Choroid plexus epithelial cell (primary cell): Measurements from ENCODE around the gene NPIPB9.
"Not testable (repeated sequence)": the region's sequence is repeated elsewhere in the genome, so short reads cannot be mapped to it uniquely, and the experiment has no call there.

ENCODE experiments used
- DNase-seq: peaks from one replicate; pipeline ENCODE4 v3.0.0-alpha.2; 2010; ENCODE audit warnings: low read depth
- H3K4me3 ChIP-seq: 2 replicates; pipeline ENCODE4 v1.5.1; 2011; ENCODE audit warnings: low read depth, mild to moderate bottlenecking, control low read depth, low read length, moderate library complexity

Gene NPIPB9

DNA sequence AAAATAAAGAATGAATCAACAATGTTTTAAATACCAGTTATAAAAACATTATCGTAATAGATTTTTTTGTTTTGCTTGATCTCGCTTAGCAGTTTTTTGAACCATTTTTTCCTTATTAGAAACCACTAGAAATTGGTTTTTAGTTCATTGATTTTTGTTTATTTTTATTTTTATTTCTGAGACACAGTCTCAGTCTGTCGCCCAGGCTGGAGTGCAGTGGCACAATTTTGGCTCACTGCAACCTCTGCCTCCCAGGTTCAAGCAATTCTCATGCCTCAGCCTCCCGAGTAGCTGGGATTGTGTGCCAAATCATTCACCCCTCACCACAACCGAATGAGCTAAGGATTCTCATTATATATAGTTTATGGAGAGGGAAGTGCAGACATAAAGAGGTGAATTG, at the start of gene NPIPB9:
Gene NPIPB9 (plus strand): TSS at position 301 of the 400 bp plus-strand sequence.
- not testable (repeated sequence) for H3K4me3 ChIP-seq, DNase-seq

- not testable (repeated sequence) for DNase-seq
Observed at GRCh38 chr16:28704246-28704645, 47.3 kb upstream of the NPIPB9 start.

DNA sequence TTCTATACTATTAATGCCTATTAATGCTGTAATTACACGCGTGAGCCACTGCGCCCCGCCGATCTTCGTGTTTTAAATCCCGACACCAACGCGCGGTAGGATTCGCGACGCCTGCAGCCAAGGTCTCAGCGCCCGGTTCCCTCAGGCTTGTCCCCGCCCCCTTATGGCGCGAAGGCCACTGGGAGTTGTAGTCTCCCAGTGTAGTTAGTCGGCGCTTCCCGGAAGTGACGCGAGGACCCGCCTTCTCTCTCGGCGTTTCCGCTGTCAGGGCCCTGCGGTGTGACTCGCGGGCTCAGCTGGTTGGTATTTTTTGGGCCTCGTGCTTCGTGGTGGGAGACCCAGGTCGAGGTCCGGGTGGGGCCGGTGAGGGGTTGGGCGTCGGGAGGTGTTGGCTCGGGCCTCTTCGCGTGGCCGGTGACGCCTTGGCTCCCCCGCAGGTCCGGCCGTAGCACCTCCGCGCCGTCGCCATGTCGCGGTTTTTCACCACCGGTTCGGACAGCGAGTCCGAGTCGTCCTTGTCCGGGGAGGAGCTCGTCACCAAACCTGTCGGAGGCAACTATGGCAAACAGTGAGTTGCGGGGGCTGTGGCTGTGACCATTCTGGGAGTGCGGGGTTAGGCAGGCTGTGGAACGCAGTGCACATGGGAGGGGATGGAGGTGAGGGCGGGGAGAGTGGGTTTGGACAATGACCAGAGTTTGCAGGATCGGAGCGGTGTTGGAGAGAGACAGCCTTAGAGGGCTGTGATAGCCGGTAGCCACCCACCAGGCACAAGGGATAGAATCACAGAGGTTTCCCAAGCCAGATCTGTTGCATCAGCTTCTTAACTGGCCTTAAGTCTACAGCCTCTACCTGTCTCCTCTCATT, 40.1 kb upstream of the NPIPB9 start, which contains the start of gene EIF3C:
Gene EIF3C (plus strand): TSS at position 245 of the 864 bp plus-strand sequence. CDS start 223 bp downstream, at position 468.
- DNase-seq, result not testable (repeated sequence)
- peak within 1 kb of the TSS; percentile 38 for H3K4me3 ChIP-seq

More at GRCh38 chr16:28704246-28704645, 47.3 kb upstream of the NPIPB9 start:
- H3K4me3 ChIP-seq, result not testable (repeated sequence)

DNA sequence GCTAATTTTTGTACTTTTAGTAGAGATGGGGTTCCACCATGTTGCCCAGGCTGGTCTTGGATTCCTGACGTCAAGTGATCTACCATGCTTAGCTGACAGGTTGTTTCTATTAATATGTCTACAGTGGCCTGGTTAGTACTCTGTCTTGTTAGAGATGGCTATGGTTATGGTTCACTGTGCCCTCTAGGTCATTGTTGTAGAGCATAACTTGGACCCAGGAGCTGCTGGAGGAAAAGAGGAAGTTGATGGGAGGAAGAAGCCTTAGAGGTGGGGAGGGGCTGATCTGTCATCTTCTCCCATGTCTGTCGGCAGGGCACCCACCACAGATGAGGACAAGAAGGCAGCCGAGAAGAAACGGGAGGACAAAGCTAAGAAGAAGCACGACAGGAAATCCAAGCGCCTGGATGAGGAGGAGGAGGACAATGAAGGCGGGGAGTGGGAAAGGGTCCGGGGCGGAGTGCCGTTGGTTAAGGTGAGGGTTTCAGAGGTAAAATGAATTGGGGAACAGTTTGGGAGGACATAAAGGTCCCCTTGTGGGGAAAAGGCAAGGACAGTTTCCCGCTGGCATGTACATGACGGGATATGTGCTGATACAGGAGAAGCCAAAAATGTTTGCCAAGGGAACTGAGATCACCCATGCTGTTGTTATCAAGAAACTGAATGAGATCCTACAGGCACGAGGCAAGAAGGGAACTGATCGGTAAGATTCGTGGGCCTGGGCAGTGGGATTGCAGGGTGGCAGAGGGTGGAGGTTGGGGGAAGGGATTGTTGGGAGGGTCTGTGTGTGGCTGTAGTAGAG, 28.5 kb upstream of the NPIPB9 start:
- not testable (repeated sequence) for DNase-seq, H3K4me3 ChIP-seq

- H3K4me3 ChIP-seq, DNase-seq: not testable (repeated sequence)
Observed at GRCh38 chr16:28731253-28731652, 20.3 kb upstream of the NPIPB9 start.

DNA sequence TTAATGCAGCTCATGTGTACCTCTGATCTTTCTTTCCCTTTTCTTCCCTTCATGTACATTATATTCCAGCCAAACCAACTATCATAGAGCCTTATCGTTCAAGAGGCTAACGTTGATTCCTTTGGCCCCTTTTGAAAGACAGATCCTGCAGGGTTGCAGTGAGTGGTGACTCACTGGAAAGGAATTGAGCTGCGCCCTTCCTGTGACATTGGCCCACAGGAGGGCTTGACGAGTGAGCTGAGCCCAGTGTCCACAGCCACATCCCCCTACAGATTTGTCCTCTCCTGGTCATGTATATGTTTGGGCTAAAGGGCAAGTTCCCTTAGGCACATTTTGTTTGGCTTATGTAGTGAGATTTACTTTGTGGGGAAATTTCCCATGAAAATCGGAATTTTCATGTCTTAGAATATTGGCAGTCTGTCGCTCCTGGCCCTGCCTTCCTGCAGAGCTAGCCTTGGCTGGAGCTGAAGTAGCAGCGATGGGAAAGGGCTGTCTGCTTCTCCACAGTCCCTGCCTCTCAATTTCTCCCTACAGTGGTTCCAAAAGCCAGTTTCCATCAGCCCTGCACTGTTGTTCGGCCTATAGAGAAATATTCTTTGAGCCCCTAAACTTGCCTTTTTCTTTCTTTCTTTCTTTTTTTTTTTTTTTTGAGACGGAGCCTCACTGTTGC, 19.0 kb upstream of the NPIPB9 start:
- not testable (repeated sequence) for DNase-seq, H3K4me3 ChIP-seq

DNA sequence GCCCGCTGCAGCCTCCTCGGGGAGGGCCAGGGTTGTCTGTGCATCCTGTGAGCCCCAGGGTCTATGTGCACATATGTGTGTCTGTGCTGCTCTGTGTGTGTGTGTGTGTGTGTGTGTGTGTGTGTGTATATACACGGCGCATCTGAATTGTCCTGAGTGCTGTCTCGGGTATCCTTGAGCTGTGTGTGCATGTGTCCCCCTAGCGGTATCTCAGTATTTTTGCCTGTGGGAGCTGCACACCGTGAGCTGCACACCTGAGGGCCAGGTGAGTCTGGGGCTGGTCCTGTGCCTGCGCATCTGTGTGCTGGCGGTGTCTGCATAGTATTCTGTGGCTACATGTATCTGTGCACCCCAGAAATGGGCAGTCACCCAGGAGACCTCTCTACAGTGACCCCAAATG, 11.8 kb upstream of the NPIPB9 start:
- H3K4me3 ChIP-seq, DNase-seq: not testable (repeated sequence)

DNA sequence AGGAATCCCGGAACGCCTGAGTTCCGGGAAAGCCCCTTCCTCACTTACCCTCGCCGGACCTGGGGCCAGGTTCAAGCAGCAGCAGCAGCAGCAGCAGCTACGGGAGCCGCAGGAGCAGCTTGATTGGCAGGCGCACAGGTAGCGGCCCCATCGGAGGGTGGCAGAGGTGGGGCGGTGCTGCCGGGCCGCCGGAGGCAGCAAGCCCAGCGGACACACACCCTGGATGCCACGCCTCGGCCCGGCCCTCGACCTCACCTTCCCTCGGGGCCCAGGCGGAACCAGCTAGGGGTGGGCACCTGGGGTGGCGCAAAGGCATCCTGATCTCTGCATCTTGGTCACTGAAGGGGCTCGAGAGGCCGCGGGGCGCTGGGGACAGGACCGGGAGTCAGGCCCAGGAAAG, 11.0 kb upstream of the NPIPB9 start:
- not testable (repeated sequence) for DNase-seq, H3K4me3 ChIP-seq

- DNase-seq, result not testable (repeated sequence)
Observed at GRCh38 chr16:28741295-28741694, 10.3 kb upstream of the NPIPB9 start.

GRCh38 chr16:28746618-28747350, 4.8 kb upstream of the NPIPB9 start:
- not testable (repeated sequence) for DNase-seq, H3K4me3 ChIP-seq

More at GRCh38 chr16:28741295-28741694, 10.3 kb upstream of the NPIPB9 start:
- H3K4me3 ChIP-seq, result not testable (repeated sequence)

DNA sequence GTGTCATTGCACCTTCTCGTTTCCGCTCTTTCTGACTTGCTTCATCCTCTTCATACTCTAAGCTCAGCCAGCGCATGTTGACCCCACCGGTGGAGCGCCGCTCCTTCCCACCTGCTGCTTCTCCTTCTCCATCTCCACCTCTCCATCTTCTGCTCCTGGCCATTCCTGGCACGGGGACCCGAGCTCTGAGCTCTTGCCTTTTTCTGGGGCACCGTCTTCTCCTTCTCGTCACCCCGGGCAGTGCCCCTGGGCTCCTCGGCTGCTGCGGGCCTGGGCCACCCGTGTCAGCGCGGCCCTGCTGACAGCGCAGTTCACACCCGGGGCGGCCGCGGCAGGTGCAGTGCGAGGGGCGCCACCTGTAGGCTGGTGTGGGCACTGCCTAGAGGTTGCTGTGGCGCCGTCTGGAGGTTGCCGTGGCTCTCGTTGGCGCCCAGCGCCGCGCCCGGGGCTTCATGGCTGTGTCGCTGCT, 1.6 kb upstream of the NPIPB9 start:
- H3K4me3 ChIP-seq, DNase-seq: not testable (repeated sequence)

- not testable (repeated sequence) for DNase-seq, H3K4me3 ChIP-seq
Observed at GRCh38 chr16:28750469-28751067, 1.0 kb upstream of the NPIPB9 start.

- DNase-seq, H3K4me3 ChIP-seq: not testable (repeated sequence)
Observed at GRCh38 chr16:28781697-28782096, 30.1 kb downstream of the NPIPB9 start.

GRCh38 chr16:28782357-28782756, 30.8 kb downstream of the NPIPB9 start:
- not testable (repeated sequence) for H3K4me3 ChIP-seq, DNase-seq
